Daoy (cell line): ENCODE data around the gene TIMP2. TPM values are rescaled to one million over a fixed set of nuclear protein-coding genes. Genes with fewer than 3 reads are reported as not detected.

Experiments
- DNase-seq: peaks from one replicate; pipeline ENCODE4 v3.0.0-alpha.2; 2015; ENCODE audit warnings: low read depth
- total RNA-seq: library from RNA; depleted of rRNA; stranded (reverse); fragments of >200 nt; shearing (Covaris generic); gene quantifications from 2 replicates; pipeline ENCODE4 v1.2.3, GENCODE V29; 2014

The TIMP2 gene
- total RNA-seq, 1 experiment from 2014 or later: 53.1 TPM

- DNase-seq: peak; percentile 60
Observed at GRCh38 chr17:78839235-78839761, 85.9 kb downstream of the TIMP2 start.

GRCh38 chr17:78838574-78839005, 86.6 kb downstream of the TIMP2 start:
- no peak for DNase-seq

DNA sequence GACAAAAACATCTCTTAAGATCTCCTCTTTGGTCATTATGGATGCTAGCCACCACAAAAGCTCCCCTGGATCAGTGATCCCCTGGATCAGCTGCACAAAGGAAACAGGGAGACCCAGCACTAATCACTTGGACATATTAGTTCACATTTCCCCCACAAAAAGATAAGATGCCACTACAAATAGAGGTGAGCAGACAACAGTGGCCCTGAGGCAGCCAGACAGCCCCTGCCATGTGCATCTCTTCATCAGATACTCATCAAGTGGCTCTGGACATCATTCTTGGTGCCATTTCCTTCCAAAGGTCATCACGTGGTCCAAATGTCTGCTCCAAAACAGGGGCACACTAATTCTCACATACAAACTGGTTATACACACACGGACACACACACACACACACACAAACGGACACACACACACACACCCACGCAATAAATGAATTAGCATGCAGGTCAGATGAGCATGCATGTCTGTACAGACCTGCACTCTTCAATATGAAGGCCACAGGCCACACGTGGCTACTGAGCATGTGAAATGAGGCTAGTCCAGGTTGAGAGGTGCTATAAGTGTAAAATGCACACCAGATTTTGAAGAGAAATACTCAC, 88.7 kb downstream of the TIMP2 start:
- DNase-seq: no peak

DNA sequence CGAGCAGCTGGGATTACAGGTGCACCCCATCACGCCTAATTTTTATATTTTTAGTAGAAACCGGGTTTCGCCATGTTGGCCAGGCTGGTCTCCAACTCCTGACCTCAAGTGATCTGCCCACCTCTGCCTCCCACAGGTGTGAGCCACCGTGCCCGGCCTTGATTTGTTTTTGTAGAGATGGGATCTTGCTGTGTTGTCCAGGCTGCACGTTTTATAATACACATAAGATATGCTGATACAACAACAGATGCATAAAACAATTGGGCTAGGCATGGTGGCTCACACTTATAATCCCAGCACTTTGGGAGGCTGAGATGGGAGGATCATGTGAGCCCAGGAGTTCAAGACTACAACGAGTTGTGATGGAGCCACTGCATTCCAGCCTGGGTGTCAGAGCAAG, 90.6 kb downstream of the TIMP2 start:
- no peak for DNase-seq

DNA sequence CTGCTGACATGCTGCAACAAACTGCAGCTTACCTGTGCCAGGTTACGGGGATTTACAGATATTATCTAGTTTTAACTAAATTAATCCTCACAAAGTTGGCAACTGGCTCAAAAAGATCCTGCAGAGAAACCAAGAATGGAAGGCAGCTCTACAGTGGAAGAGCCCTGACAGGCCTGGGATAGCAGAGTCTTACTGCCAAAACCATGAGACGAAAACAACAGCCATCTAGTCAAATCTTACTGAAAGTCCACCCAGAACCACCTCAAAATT, 92.7 kb downstream of the TIMP2 start:
- no peak for DNase-seq

DNA sequence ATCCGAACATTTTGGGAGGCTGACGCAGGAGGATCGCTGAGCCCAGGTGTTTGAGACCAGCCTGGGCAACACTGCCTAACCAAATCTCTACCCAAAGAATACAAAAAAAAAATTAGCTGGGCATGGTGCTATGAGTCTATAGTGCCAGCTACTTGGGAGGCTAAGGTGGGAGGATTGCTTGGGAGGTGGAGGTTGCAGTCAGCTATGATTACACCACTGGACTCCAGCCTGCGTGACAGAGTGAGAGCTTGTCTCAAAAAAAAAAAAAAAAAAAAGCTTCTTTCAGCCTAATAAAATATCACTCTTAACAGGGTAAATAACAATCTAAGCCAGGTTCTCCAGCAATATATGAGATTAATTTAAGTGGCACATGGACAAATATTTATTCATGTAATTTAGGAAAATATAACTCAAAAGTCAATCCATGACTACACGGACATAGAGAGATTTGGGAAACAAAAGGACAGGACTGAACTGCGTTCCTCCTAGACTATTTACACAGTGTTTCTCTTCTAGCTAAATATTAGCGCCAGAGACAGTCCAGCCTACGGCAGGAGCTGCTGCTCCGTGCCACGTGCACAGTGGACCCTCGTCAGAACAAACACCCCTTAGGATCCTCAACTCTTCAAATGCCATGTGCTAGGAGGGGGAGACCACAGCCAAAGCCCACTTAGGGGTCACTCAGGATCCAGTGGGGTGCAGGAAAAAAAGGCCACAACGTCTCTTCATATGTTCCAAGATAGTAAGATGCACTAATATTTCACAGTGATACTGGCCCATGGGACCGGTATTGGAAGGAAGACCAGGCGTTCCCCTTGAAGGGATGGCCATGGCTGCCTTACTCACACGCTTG, 93.3 kb downstream of the TIMP2 start:
- no peak for DNase-seq

DNA sequence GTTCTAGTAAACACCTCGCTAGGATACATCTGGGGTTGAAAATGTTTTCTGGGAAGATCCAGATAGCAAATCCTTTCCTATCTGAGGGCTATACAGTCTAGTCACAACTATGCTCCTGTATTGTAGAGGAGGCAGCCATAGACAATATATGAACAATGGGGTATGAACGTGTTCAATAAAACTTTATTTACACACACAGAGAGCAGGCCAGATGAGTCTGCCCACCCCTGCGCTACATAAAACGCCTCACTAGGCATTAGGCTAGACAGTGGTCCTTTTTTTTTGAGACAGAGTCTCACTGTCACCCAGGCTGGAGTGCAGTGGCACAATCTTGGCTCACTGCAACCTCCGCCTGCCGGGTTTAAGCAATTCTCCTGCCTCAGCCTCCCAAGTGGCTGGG, 95.7 kb downstream of the TIMP2 start:
- DNase-seq: no peak

DNA sequence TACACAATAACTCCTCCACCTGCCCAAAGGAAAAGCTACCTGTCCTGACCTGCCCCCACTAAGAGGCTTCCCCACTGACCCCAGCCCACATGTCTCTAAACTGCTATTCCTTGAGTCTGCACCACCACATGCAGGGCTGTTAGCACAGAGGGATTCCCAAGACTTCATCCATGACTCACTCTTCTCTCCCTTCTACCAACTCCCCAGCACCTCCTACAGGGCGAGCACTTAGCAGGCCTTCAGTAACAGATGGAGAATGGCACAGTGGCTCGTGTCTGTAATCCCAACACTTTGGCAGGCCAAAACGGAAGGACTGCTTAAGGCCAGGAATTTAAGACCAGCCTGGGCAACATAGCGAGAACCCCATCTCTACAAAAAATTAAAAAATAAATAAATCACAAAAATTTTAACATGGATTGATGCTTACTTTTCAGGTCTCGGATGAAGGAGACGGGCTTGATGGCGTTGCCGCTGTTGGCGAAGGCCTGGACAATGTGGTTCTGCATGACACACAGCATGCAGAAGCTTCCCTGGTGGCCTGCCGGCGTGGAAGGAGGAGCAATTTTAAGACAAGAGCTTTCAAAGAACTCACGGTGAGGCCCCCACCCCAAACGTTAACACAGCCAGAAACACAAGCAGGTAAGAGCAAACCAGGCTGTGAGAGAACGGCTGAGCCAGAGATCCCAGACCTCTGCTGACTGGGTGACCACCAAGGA, 96.6 kb downstream of the TIMP2 start:
- peak; percentile 64 for DNase-seq

- no peak for DNase-seq
Observed at GRCh38 chr17:78826836-78827509, 98.2 kb downstream of the TIMP2 start.

DNA sequence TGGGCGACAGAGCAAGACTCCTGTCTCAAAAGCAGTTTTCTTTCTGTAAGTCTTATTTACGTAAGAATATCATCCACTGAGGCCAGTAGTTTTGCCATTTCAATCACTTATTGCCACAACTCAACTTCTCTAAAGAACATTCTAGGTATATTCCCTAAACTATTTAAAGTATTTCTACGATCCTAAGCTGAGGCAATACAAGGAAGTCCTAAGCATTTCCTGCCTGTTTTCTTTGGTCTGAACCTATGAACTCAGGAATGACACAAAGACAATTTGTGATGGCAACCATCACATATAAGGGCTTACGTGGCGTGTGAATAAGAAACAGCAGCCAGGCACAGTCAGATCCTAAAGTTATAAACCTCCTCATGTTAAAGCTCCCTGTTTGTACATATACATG, 98.8 kb downstream of the TIMP2 start:
- no peak for DNase-seq

GRCh38 chr17:78825696-78826095, 99.5 kb downstream of the TIMP2 start:
- no peak for DNase-seq

GRCh38 chr17:78824240-78824639, 100.9 kb downstream of the TIMP2 start:
- no peak for DNase-seq

- no peak for DNase-seq
Observed at GRCh38 chr17:78823282-78824046, 101.7 kb downstream of the TIMP2 start.

GRCh38 chr17:78822552-78822951, 102.6 kb downstream of the TIMP2 start:
- DNase-seq: peak; percentile 97

- DNase-seq: no peak
Observed at GRCh38 chr17:78821961-78822360, 103.2 kb downstream of the TIMP2 start.

DNA sequence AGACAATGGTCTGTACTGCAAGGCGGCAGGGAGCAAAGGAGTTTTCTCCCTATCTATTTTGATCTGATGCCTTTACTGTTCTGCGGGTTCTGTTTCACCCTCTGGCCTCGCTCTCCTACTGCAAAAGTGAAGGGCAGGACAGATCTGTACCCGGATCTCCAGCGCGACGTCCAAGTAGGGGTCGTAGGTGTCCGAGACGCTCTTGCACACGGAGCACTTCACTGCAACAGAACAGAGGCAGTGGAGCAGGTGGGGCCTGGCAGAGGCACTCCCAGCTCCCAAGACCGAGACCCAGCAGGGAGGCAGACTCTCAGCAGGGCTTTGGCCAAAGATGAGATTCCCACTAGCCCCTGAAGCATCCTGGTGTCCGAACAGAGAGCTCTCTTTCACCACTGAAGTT, 104.3 kb downstream of the TIMP2 start:
- DNase-seq: no peak

DNA sequence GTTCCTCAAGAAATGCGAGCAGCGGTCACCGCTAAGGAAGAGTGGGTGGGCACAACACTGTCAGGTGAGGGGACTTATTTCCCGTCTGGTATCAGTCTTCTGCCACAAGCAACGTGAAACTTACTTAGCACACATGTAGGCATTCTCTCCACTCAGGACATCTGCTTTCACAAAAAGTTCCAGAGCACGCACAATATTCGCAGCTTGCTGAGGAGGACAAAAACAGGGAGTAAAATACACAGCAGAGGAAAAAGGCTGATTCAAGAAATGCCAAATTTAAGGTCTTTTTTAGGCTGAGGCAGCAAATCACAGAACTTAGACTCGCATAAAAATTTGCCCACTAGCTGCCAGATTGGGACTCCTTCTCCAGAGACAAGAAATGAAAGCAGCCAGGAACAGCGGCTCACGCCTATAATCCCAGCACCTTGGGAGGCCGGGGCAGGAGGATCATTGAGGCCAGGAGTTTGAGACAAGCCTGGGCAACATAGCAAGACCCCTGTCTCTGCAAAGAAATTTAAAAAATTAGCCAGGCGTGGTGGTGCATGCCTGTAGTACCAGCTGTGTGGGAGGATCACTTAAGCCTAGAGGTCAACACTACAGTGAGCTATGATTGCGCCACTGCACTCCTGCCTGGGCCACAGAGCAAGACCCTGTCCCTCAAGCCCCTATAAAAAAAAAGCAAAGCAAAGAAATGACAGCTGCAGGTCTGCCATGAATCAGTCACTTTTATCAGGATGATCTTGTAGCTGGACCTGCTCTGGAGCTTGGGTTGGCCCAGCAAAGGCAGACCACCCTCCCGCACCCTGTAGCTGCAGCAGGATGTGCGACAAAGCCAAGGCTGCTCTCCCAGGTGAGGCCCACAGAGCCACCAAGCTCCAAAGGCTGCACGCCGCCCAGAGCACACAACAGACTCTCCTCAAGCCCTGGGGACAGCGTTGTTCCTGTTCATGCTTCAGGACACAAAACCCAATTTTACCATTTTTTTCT, 105.1 kb downstream of the TIMP2 start:
- DNase-seq: no peak

DNA sequence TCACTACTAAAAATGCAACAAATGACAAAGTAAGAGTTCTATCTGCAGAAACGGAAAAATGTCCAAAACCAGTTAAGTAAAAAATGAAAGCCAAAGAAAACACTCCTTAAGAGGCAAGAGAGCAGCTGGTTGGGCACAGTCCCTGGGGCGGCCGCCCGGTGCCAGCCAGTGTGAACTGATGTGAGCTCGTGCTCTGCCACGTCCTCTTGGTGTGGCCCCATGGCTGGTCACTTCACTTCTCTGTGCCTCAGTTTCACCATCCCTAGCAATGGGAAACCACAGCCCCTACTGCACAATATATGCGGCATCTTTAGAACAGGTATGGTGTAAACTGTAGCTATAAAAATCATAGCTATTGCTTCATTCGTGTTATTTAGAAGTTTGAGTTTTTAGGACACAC, 105.8 kb downstream of the TIMP2 start:
- no peak for DNase-seq

GRCh38 chr17:78818932-78819331, 106.3 kb downstream of the TIMP2 start:
- DNase-seq: no peak

DNA sequence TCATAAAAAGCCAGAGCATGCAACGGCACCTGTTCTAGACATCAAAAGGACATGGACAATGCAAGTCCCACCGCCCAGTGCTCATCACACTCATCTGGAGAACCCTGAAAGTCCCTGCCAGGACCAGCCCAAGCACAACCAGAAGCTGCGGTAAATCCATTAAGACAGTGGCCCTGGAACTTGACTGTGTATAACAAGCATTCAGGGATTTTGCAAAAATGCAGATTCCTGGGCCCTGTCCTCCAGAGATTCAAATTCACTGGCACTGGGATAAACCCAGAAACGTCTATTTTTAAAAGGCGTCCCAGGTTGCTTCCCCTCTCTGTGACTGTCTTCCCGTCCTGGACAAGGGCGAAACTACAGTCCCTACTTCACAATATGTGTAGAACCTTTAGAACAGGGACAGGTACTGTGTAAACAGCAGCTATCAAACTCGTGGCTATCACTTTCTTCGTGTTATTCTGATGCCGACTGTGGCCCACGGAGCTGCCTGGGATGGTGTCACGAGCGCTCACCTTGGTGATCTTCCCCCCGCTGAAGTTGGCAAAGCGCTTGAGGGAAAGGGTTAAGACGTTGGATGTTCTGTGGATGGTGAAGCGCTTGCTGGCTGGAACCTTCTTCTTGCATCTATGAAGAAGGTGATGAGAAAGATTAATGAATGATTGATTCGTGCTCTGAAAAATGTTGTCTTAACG, 106.9 kb downstream of the TIMP2 start:
- no peak for DNase-seq
